Liver (tissue), 3 donors: ENCODE data around the gene SRSF5.

ENCODE experiments used
- EGR1 ChIP-seq, 2 donors: IDR thresholded peaks; 2 replicates each; pipeline ENCODE4 v1.6.1; 2016 to 2018; ENCODE audit warnings: antibody characterized with exemption in 2 of 2, low read depth in 2 of 2
- FOXA1 ChIP-seq: IDR thresholded peaks from 2 replicates; pipeline ENCODE4 v1.6.1; 2016; ENCODE audit warnings: antibody characterized with exemption
- JUND ChIP-seq, 2 donors: IDR thresholded peaks; 2 replicates each; pipeline ENCODE4 v1.6.1; 2016; ENCODE audit warnings: antibody characterized with exemption in 2 of 2
- NR2F2 ChIP-seq: IDR thresholded peaks from 2 replicates; pipeline ENCODE4 v1.6.1; 2016; ENCODE audit warnings: antibody characterized with exemption
- RAD21 ChIP-seq, 2 donors: IDR thresholded peaks; 2 replicates each; pipeline ENCODE4 v1.6.1; 2016; ENCODE audit warnings: antibody characterized with exemption in 2 of 2, mild to moderate bottlenecking in 2 of 2
- RXRA ChIP-seq, 2 donors: IDR thresholded peaks; 2 replicates each; pipeline ENCODE4 v1.6.1; 2017 to 2018; ENCODE audit warnings: antibody characterized with exemption in 2 of 2, mild to moderate bottlenecking in 1 of 2
- YY1 ChIP-seq: IDR thresholded peaks from 2 replicates; pipeline ENCODE4 v1.6.1; 2016; ENCODE audit warnings: antibody characterized with exemption, mild to moderate bottlenecking
- TF ChIP-seq, protein P1 (sequence below): IDR thresholded peaks from 2 replicates; pipeline ENCODE4 v1.6.1; 2016; ENCODE audit warnings: antibody characterized with exemption, mild to moderate bottlenecking
- TF ChIP-seq, protein P2 (sequence below): IDR thresholded peaks from 2 replicates; pipeline ENCODE4 v1.6.1; 2016; ENCODE audit warnings: antibody characterized with exemption
- TF ChIP-seq, protein P3 (sequence below): IDR thresholded peaks from 2 replicates; pipeline ENCODE4 v1.6.1; 2016; ENCODE audit warnings: antibody characterized with exemption
- TF ChIP-seq, protein P4 (sequence below): fragments of 150-350 bp; IDR thresholded peaks from 2 replicates; pipeline ENCODE4 v1.5.1; 2017; ENCODE audit warnings: improper control_type of control experiment, low read depth, low read length; ENCODE audit not compliant: missing input control
- donor health status: healthy.
- donor health status: healthy.

DNA sequence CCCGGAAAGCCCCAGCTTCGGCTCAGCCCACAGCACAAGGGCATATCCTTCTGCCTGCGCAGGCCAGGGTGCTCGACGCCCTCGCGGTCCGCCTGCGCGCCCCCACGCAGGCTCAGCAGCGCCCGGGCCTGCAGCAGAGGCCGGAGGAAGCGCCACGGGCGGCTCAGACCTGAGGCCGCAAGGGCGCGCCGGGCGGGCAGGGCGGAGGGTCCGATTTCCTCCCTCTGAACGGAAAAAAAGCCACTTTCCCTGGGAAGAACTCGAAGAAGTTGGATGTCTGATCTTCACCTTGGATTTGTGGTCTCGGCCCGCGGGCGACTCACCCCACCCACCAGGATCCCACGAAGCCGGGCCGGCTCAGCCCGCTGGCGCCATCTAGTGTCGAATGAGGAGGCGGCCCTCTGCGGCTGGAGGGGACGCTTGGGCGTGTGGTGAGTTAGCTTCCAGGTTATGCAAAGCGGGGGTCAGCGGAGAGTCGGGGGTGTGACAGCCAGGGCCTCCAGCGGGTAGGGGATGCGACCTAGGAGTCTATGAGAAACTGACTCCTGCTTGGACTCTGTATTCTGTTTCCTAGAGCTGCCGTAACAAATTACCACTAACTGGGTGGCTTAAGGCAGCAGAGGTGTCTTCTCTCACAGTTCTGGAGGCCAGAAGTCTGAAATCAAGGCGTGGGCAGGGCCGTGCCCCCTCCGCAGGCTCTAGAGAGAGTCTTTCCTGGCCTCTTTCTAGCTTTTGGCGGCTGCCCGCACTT lies 40.0 kb upstream of the SRSF5 start:
- TF ChIP-seq, protein P1, sequence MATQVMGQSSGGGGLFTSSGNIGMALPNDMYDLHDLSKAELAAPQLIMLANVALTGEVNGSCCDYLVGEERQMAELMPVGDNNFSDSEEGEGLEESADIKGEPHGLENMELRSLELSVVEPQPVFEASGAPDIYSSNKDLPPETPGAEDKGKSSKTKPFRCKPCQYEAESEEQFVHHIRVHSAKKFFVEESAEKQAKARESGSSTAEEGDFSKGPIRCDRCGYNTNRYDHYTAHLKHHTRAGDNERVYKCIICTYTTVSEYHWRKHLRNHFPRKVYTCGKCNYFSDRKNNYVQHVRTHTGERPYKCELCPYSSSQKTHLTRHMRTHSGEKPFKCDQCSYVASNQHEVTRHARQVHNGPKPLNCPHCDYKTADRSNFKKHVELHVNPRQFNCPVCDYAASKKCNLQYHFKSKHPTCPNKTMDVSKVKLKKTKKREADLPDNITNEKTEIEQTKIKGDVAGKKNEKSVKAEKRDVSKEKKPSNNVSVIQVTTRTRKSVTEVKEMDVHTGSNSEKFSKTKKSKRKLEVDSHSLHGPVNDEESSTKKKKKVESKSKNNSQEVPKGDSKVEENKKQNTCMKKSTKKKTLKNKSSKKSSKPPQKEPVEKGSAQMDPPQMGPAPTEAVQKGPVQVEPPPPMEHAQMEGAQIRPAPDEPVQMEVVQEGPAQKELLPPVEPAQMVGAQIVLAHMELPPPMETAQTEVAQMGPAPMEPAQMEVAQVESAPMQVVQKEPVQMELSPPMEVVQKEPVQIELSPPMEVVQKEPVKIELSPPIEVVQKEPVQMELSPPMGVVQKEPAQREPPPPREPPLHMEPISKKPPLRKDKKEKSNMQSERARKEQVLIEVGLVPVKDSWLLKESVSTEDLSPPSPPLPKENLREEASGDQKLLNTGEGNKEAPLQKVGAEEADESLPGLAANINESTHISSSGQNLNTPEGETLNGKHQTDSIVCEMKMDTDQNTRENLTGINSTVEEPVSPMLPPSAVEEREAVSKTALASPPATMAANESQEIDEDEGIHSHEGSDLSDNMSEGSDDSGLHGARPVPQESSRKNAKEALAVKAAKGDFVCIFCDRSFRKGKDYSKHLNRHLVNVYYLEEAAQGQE = no peak
- TF ChIP-seq, protein P2, sequence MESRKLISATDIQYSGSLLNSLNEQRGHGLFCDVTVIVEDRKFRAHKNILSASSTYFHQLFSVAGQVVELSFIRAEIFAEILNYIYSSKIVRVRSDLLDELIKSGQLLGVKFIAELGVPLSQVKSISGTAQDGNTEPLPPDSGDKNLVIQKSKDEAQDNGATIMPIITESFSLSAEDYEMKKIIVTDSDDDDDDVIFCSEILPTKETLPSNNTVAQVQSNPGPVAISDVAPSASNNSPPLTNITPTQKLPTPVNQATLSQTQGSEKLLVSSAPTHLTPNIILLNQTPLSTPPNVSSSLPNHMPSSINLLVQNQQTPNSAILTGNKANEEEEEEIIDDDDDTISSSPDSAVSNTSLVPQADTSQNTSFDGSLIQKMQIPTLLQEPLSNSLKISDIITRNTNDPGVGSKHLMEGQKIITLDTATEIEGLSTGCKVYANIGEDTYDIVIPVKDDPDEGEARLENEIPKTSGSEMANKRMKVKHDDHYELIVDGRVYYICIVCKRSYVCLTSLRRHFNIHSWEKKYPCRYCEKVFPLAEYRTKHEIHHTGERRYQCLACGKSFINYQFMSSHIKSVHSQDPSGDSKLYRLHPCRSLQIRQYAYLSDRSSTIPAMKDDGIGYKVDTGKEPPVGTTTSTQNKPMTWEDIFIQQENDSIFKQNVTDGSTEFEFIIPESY = no peak
- TF ChIP-seq, protein P3, sequence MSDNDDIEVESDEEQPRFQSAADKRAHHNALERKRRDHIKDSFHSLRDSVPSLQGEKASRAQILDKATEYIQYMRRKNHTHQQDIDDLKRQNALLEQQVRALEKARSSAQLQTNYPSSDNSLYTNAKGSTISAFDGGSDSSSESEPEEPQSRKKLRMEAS = no peak
- TF ChIP-seq, protein P4, sequence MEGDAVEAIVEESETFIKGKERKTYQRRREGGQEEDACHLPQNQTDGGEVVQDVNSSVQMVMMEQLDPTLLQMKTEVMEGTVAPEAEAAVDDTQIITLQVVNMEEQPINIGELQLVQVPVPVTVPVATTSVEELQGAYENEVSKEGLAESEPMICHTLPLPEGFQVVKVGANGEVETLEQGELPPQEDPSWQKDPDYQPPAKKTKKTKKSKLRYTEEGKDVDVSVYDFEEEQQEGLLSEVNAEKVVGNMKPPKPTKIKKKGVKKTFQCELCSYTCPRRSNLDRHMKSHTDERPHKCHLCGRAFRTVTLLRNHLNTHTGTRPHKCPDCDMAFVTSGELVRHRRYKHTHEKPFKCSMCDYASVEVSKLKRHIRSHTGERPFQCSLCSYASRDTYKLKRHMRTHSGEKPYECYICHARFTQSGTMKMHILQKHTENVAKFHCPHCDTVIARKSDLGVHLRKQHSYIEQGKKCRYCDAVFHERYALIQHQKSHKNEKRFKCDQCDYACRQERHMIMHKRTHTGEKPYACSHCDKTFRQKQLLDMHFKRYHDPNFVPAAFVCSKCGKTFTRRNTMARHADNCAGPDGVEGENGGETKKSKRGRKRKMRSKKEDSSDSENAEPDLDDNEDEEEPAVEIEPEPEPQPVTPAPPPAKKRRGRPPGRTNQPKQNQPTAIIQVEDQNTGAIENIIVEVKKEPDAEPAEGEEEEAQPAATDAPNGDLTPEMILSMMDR = peak; percentile 92
- TF ChIP-seq YY1 (no peak), EGR1 (IDR thresholded peaks at IDR 0.05; ENCODE audit: low read depth in 2 of 2) (no peak), NR2F2 (no peak), FOXA1 (no peak), RAD21 (IDR thresholded peaks at IDR 0.05) (peak; percentile 96 to 99), JUND (IDR thresholded peaks at IDR 0.05) (no peak), RXRA (IDR thresholded peaks at IDR 0.05) (no peak)
